HepG2 (cell line): ENCODE results near the gene GLIS2. TPM values are rescaled to one million over a fixed set of nuclear protein-coding genes. Genes with fewer than 3 reads are reported as not detected.

Source experiments
- ATAC-seq: fragments of 200-7000 bp; cut with Tn5 transposase; 3 replicates; pipeline ENCODE4 v1.9.1; 2020; ENCODE audit warnings: mild to moderate bottlenecking, moderate library complexity
- BruUV-seq: library from RNA; stranded (reverse); fragments of 400-500 nt; replicated peaks from 2 replicates; lab custom pipeline; 2021; lab: Mats Ljungman, UMichigan
- CTCF ChIA-PET: fragments of 300-600 bp; formaldehyde crosslinking; extraction: SDS; loops from one replicate; lab custom pipeline; 2021; ENCODE audit warnings: low total read pairs, inconsistent platforms, low intra/inter-chr PET ratio; lab: Yijun Ruan, JAX
- POLR2A ChIA-PET: fragments of 350-600 bp; sonication (Branson Sonifier 250); formaldehyde crosslinking; loops from one replicate; lab custom pipeline; 2020; ENCODE audit warnings: antibody characterized with exemption, inconsistent platforms; lab: Yijun Ruan, JAX
- DNase-seq: peaks from one replicate; pipeline ENCODE4 v3.0.0-alpha.2; 2015; ENCODE audit warnings: low spot score
- FAIRE-seq: peaks from 3 replicates; lab custom pipeline; 2011; peaks lifted over from hg19 to GRCh38; lab: Jason Lieb, UNC
- H2AFZ ChIP-seq: one replicate; pipeline ENCODE4 v1.6.1; 2011; ENCODE audit warnings: low read length, inconsistent platforms
- H3K27ac ChIP-seq: fragments of 300-600 bp; 3 replicates; pipeline ENCODE4 v1.8.0; 2011; ENCODE audit warnings: mixed run types, mild to moderate bottlenecking, mixed read lengths, low read length, inconsistent platforms; ENCODE audit not compliant: insufficient read depth; ENCODE audit errors: extremely low read length
- H3K27me3 ChIP-seq, 2 experiments: fragments of 200-600 bp in 1 of 2; 2 replicates in 1 of 2; 3 replicates in 1 of 2; pipeline versions ENCODE4 v1.6.0 to v1.8.0; 2011; ENCODE audit warnings: low read length in 2 of 2, mild to moderate bottlenecking in 2 of 2, moderate library complexity in 2 of 2, inconsistent platforms in 1 of 2; ENCODE audit not compliant: insufficient read depth in 2 of 2, control insufficient read depth in 1 of 2
- H3K36me3 ChIP-seq, 2 experiments: fragments of 200-600 bp in 1 of 2; replicated peaks in 1 of 2; 2 replicates in 1 of 2; 3 replicates in 1 of 2; pipeline versions ENCODE4 v1.5.1 to v1.8.0; 2011; ENCODE audit warnings: low read length in 2 of 2, inconsistent platforms in 1 of 2; ENCODE audit not compliant: insufficient read depth in 2 of 2, control insufficient read depth in 1 of 2
- H3K4me1 ChIP-seq: 2 replicates; pipeline ENCODE4 v1.5.1; 2012; ENCODE audit warnings: low read length, inconsistent platforms; ENCODE audit not compliant: insufficient read depth
- H3K4me2 ChIP-seq: 2 replicates; pipeline ENCODE4 v1.6.0; 2011; ENCODE audit warnings: low read depth, low read length, inconsistent platforms
- H3K4me3 ChIP-seq, 3 experiments: fragments of 200-600 bp in 1 of 3; sonication (generic), shearing (Covaris generic) in 1 of 3; replicated peaks in 1 of 3; 2 replicates each; pipeline ENCODE4 v1.5.1; 2011 to 2016; ENCODE audit warnings: low read length in 3 of 3, inconsistent platforms in 2 of 3, low read depth in 2 of 3, mild to moderate bottlenecking in 2 of 3, control low read depth in 1 of 3, mixed read lengths in 1 of 3; ENCODE audit not compliant: insufficient read depth in 1 of 3
- H3K79me2 ChIP-seq: one replicate; pipeline ENCODE4 v1.6.1; 2011; ENCODE audit warnings: low read length, inconsistent platforms; ENCODE audit not compliant: insufficient read depth
- H3K9ac ChIP-seq: 2 replicates; pipeline ENCODE4 v1.6.0; 2011; ENCODE audit warnings: mild to moderate bottlenecking, low read depth, low read length, inconsistent platforms; ENCODE audit not compliant: insufficient read depth
- H3K9me3 ChIP-seq: 2 replicates; pipeline ENCODE4 v1.5.1; 2012; ENCODE audit warnings: mild to moderate bottlenecking, low read length
- H4K20me1 ChIP-seq: 2 replicates; pipeline ENCODE4 v1.6.0; 2011; ENCODE audit warnings: inconsistent platforms, mild to moderate bottlenecking, low read length, moderate library complexity; ENCODE audit not compliant: insufficient read depth
- AGO1 ChIP-seq: fragments of 200-400 bp; formaldehyde crosslinking; IDR thresholded peaks from 2 replicates; pipeline ENCODE4 v1.6.1; 2017; ENCODE audit warnings: mild to moderate bottlenecking, low read depth, low read length, moderate library complexity; ENCODE audit not compliant: poor library complexity, severe bottlenecking
- AGO2 ChIP-seq: fragments of 200-400 bp; formaldehyde crosslinking; optimal IDR thresholded peaks from 2 replicates; pipeline ENCODE3; 2017; ENCODE audit warnings: mild to moderate bottlenecking, low read depth, low read length, moderate library complexity
- AKAP8 ChIP-seq: sonication (generic); formaldehyde crosslinking; IDR thresholded peaks from 2 replicates; pipeline ENCODE4 v1.5.1; 2020; ENCODE audit warnings: mild to moderate bottlenecking, missing genetic modification reagents
- HNRNPH1 ChIP-seq: fragments of 200-400 bp; formaldehyde crosslinking; optimal IDR thresholded peaks from 2 replicates; pipeline ENCODE3; 2017; ENCODE audit warnings: mild to moderate bottlenecking, low read depth, low read length
- HNRNPL ChIP-seq: fragments of 200-400 bp; formaldehyde crosslinking; IDR thresholded peaks from 2 replicates; pipeline ENCODE4 v1.6.1; 2017; ENCODE audit warnings: mild to moderate bottlenecking, low read depth, low read length
- MTA1 ChIP-seq: sonication (generic); formaldehyde crosslinking; IDR thresholded peaks from 2 replicates; pipeline ENCODE4 v1.4.0; 2020; ENCODE audit warnings: missing genetic modification reagents, mild to moderate bottlenecking, borderline replicate concordance
- NONO ChIP-seq, 2 experiments: fragments of 450-650 bp in 1 of 2; sonication (generic) in 1 of 2; formaldehyde crosslinking in 1 of 2; IDR thresholded peaks in 1 of 2; conservative IDR thresholded peaks in 1 of 2; 2 replicates each; pipeline versions ENCODE4 v1.6.1 to v1.8.0; 2017 to 2022; ENCODE audit warnings: mild to moderate bottlenecking in 1 of 2, missing genetic modification reagents in 1 of 2, moderate library complexity in 1 of 2
- PHF8 ChIP-seq: sonication (generic); formaldehyde crosslinking; IDR thresholded peaks from 2 replicates; pipeline ENCODE4 v1.5.0; 2020; ENCODE audit warnings: missing genetic modification reagents
- POLR2G ChIP-seq: fragments of 200-400 bp; formaldehyde crosslinking; IDR thresholded peaks from 2 replicates; pipeline ENCODE4 v1.6.1; 2018; ENCODE audit warnings: mild to moderate bottlenecking, low read depth, low read length, moderate library complexity
- RBFOX2 ChIP-seq: fragments of 200-400 bp; formaldehyde crosslinking; IDR thresholded peaks from 2 replicates; pipeline ENCODE4 v1.6.1; 2017; ENCODE audit warnings: low read depth, mild to moderate bottlenecking, low read length
- RBM22 ChIP-seq: fragments of 200-400 bp; formaldehyde crosslinking; optimal IDR thresholded peaks from 2 replicates; pipeline ENCODE3; 2017; ENCODE audit warnings: mild to moderate bottlenecking, low read length, moderate library complexity
- REL ChIP-seq: sonication (generic); formaldehyde crosslinking; conservative IDR thresholded peaks from 2 replicates; pipeline ENCODE4 v1.8.0; 2022; ENCODE audit warnings: mild to moderate bottlenecking, missing genetic modification reagents, moderate library complexity
- RXRB ChIP-seq: IDR thresholded peaks from 2 replicates; pipeline ENCODE4 v1.6.1; 2016; ENCODE audit warnings: borderline replicate concordance, missing genetic modification reagents, missing compliant biosample characterization
- SALL1 ChIP-seq: sonication (generic); formaldehyde crosslinking; IDR thresholded peaks from 2 replicates; pipeline ENCODE4 v1.8.0; 2022; ENCODE audit warnings: mild to moderate bottlenecking, missing genetic modification reagents
- SALL2 ChIP-seq: sonication (generic); formaldehyde crosslinking; IDR thresholded peaks from 2 replicates; pipeline ENCODE4 v1.8.1; 2023; ENCODE audit warnings: mild to moderate bottlenecking, missing genetic modification reagents, inconsistent platforms
- SATB2 ChIP-seq: sonication (generic); formaldehyde crosslinking; IDR thresholded peaks from 2 replicates; pipeline ENCODE4 v1.5.0; 2020; ENCODE audit warnings: missing genetic modification reagents
- SMAD3 ChIP-seq: sonication (generic); formaldehyde crosslinking; IDR thresholded peaks from 2 replicates; pipeline ENCODE4 v1.4.0; 2020; ENCODE audit warnings: missing genetic modification reagents
- ZBTB7A ChIP-seq: sonication (generic); formaldehyde crosslinking; IDR thresholded peaks from 2 replicates; pipeline ENCODE4 v1.8.0; 2022; ENCODE audit warnings: mild to moderate bottlenecking, missing genetic modification reagents
- ZMYM3 ChIP-seq: sonication (generic); formaldehyde crosslinking; IDR thresholded peaks from 2 replicates; pipeline ENCODE4 v1.5.1; 2020; ENCODE audit warnings: mild to moderate bottlenecking, missing genetic modification reagents
- ZNF432 ChIP-seq: sonication (generic); formaldehyde crosslinking; IDR thresholded peaks from 2 replicates; pipeline ENCODE4 v1.5.0; 2020; ENCODE audit warnings: missing genetic modification reagents, mild to moderate bottlenecking, borderline replicate concordance
- ZNF510 ChIP-seq: sonication (generic); formaldehyde crosslinking; IDR thresholded peaks from 2 replicates; pipeline ENCODE4 v1.4.0; 2020; ENCODE audit warnings: low read depth, mild to moderate bottlenecking, missing genetic modification reagents
- ZSCAN31 ChIP-seq: sonication (generic); formaldehyde crosslinking; IDR thresholded peaks from 2 replicates; pipeline ENCODE4 v1.5.0; 2020; ENCODE audit warnings: low read depth, mild to moderate bottlenecking, missing genetic modification reagents
- WGBS: methylation state at CpG from one replicate; pipeline ENCODE4 v1.1.6; 2017; ENCODE audit warnings: low lambda C conversion rate; 5-methylcytosine and 5-hydroxymethylcytosine counted together
- in situ Hi-C: cut with HindIII; loops from 2 replicates; pipeline ENCODE4 v1.10.0; 2017; ENCODE audit warnings: low pct_unique_long_range_greater_than_20kb; ENCODE audit not compliant: extremely low pct_ligation_motif_present
- intact Hi-C: fragments of 100-400 bp; cut with micrococcal nuclease; formaldehyde crosslinking; loops from one replicate; pipeline ENCODE4 v1.10.0; 2022; ENCODE audit not compliant: unreplicated experiment
- polyA plus RNA-seq, 8 experiments: library from polyadenylated mRNA; depleted of rRNA in 3 of 8; stranded (reverse) in 7 of 8; unstranded in 1 of 8; fragments of >200 nt; fragmentation: Illumina TruSeq in 4 of 8; extraction: Trizol in 4 of 8; gene quantifications; 2 replicates each; pipeline versions ENCODE4 v1.2.1 to v1.2.3, GENCODE V29; 2011 to 2016; ENCODE audit warnings: low read depth in 4 of 8, missing spikeins in 1 of 8, mixed read lengths in 1 of 8; ENCODE audit not compliant: insufficient read depth in 1 of 8
- total RNA-seq, 5 experiments: library from RNA; depleted of rRNA; stranded (reverse); fragments of >200 nt; fragmentation: Illumina TruSeq; extraction: Trizol; gene quantifications; 2 replicates each; pipeline ENCODE4 v1.2.3, GENCODE V29; 2016; ENCODE audit warnings: low read depth in 1 of 5
- TF ChIP-seq, protein P1 (sequence below): sonication (generic); formaldehyde crosslinking; IDR thresholded peaks from 2 replicates; pipeline ENCODE4 v1.5.0; 2020; ENCODE audit warnings: mild to moderate bottlenecking, missing genetic modification reagents

GLIS2 gene
- total and polyA plus RNA-seq, 2 of the 13 experiments (the other 11 are each of a cell fraction or from before 2014, with no cell fraction given): 0.28 to 0.29 TPM

DNA sequence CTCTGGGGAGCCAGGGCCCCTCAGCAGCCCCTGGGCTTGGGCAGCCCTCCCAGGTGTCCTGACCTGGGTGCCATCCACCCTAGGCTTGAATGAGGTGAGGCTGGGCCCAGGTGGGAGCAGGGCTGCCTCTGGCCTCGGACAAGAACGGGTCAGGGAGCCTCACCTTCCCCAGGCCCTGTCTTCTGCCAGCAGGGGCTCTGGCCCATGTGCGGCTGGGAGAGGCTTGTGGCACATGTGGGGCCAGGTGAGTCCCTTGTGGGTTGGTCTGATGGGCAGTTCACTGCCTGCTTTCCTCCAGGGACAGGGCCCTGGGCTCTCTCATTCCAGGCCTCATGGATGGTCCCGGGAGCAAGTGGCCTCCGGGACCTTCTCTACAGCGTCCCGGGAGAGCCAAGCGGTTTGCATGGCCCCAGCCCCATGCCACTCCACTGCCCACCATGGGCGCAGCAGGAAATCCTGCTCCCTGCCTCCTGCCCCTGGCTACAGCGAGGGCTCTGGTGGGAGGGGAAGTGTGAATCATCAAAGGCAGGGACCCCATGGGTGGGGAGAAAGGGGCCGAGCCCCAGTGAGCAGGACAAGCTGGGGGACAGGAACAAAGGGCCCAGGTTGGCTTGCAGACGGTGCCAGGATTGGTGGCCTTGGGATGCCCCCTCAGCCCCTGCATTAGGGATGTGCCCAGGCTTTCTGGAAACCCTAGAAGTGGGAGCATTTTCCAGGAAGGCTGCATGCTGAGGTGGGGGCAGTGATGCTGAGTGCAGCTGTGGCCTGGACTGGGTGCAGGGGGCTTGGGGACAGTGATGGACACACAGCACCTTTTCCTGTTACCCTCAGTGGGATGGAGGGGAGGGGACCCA is 68.0 kb downstream of the GLIS2 start:
- Histone ChIP-seq H3K4me3 (no peak overlapping the region), H2AFZ (no peak overlapping the region), H4K20me1 (peaks cover 23% of the 10 kb centered on the region), H3K27me3 (no peaks in the 10 kb centered on the region), H3K4me2 (no peak overlapping the region), H3K9ac (no peak overlapping the region), H3K79me2 (peaks cover 6% of the 10 kb centered on the region), H3K9me3 (no peaks in the 10 kb centered on the region), H3K4me1 (peaks cover 20% of the 10 kb centered on the region), H3K27ac (no peak overlapping the region), H3K36me3 (peaks cover 4 to 16% of the 10 kb centered on the region in 2 experiments)
- no peak for ATAC-seq
- TF ChIP-seq AKAP8 (CRISPR knock-in tag) (peak; percentile 25; the same call in 1 of the 2 replicates), HNRNPH1 (peak; percentile 31), SMAD3 (no peak), ZNF432 (CRISPR knock-in tag) (no peak), SALL2 (CRISPR knock-in tag) (no peak), RXRB (CRISPR knock-in tag) (no peak), RBM22 (peak; percentile 98), AGO1 (peak; percentile 98), ZNF510 (no peak), SALL1 (CRISPR knock-in tag) (0 out of 2 replicates have a peak, but pooled peaks have one; percentile 16), ZBTB7A (CRISPR knock-in tag) (no peak), ZMYM3 (CRISPR knock-in tag) (no peak), POLR2G (0 out of 2 replicates have a peak, but pooled peaks have one; percentile 60), PHF8 (CRISPR knock-in tag) (0 out of 2 replicates have a peak, but pooled peaks have one; percentile 21), AGO2 (peak; percentile 87), SATB2 (CRISPR knock-in tag) (no peak), ZSCAN31 (CRISPR knock-in tag) (no peak), REL (CRISPR knock-in tag) (0 out of 2 replicates have a peak, but pooled peaks have one; percentile 31), RBFOX2 (peak; percentile 57; the same call in 1 of the 2 replicates), MTA1 (CRISPR knock-in tag) (no peak), NONO (IDR thresholded peaks at IDR 0.05) (no peak), NONO (CRISPR knock-in tag; conservative IDR thresholded peaks at IDR 0.05) (0 out of 2 replicates have a peak, but pooled peaks have one; percentile 25), HNRNPL (peak; percentile 85)
- TF ChIP-seq, protein P1, sequence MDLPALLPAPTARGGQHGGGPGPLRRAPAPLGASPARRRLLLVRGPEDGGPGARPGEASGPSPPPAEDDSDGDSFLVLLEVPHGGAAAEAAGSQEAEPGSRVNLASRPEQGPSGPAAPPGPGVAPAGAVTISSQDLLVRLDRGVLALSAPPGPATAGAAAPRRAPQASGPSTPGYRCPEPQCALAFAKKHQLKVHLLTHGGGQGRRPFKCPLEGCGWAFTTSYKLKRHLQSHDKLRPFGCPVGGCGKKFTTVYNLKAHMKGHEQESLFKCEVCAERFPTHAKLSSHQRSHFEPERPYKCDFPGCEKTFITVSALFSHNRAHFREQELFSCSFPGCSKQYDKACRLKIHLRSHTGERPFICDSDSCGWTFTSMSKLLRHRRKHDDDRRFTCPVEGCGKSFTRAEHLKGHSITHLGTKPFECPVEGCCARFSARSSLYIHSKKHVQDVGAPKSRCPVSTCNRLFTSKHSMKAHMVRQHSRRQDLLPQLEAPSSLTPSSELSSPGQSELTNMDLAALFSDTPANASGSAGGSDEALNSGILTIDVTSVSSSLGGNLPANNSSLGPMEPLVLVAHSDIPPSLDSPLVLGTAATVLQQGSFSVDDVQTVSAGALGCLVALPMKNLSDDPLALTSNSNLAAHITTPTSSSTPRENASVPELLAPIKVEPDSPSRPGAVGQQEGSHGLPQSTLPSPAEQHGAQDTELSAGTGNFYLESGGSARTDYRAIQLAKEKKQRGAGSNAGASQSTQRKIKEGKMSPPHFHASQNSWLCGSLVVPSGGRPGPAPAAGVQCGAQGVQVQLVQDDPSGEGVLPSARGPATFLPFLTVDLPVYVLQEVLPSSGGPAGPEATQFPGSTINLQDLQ (CRISPR knock-in tag): no peak
- in situ Hi-C loops (no loop called here), intact Hi-C loops (no loop called here)
- ChIA-PET POLR2A (no interaction called here), CTCF (no interaction called here)
- FAIRE-seq: no peak
- no peak for DNase-seq
- 98% methylated on average over 8 of the region's 12 CpGs for WGBS
- no TSS peak for BruUV-seq
